Tibial nerve (tissue), 4 donors: Measurements from ENCODE around the gene PON1.

Experiments used
- CTCF ChIP-seq, 5 experiments: fragments of 200-600 bp in 3 of 5; fragments of 450-650 bp in 2 of 5; sonication (generic) in 3 of 5; IDR thresholded peaks; one replicate each; pipeline ENCODE4 v1.5.1; 2016 to 2019; ENCODE audit warnings: antibody characterized with exemption in 5 of 5, mild to moderate bottlenecking in 3 of 5, moderate library complexity in 2 of 5
- EP300 ChIP-seq, 2 donors: sonication (generic); formaldehyde crosslinking; IDR thresholded peaks; one replicate each; pipeline ENCODE4 v1.6.1; 2017; ENCODE audit warnings: antibody characterized with exemption in 2 of 2, mild to moderate bottlenecking in 1 of 2

DNA sequence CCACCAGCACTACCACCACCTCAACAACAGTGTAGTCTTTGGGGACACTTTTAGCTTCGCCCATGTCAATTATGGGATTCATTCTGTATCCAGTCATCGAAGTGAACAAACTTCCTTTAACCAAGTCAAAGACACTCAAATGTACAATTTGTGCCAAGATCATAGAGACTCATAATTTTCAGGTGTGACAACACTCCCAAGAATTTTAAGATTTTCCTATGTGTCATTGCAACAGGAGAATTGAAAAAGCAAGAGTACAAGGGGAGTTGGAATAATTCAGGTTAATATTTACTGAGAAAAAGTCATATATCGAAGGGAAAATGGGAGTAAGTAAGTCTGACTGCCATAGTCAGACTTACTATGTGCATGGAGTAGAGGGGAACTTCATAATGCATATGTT, 26.2 kb downstream of the PON1 start:
- TF ChIP-seq CTCF (IDR thresholded peaks at IDR 0.05) (no peak), EP300 (IDR thresholded peaks at IDR 0.05) (no peak)
